ENCODE measurements around the gene GRIA4.

Gene GRIA4

GRCh38 chr11:105884436-105884835 is 274.6 kb downstream of the GRIA4 start:
- TF ChIP-seq, protein P1, sequence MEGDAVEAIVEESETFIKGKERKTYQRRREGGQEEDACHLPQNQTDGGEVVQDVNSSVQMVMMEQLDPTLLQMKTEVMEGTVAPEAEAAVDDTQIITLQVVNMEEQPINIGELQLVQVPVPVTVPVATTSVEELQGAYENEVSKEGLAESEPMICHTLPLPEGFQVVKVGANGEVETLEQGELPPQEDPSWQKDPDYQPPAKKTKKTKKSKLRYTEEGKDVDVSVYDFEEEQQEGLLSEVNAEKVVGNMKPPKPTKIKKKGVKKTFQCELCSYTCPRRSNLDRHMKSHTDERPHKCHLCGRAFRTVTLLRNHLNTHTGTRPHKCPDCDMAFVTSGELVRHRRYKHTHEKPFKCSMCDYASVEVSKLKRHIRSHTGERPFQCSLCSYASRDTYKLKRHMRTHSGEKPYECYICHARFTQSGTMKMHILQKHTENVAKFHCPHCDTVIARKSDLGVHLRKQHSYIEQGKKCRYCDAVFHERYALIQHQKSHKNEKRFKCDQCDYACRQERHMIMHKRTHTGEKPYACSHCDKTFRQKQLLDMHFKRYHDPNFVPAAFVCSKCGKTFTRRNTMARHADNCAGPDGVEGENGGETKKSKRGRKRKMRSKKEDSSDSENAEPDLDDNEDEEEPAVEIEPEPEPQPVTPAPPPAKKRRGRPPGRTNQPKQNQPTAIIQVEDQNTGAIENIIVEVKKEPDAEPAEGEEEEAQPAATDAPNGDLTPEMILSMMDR (IDR thresholded peaks at IDR 0.05; ENCODE audit: insufficient read depth, low read length, poor library complexity, severe bottlenecking): no peak
- no peak for TF ChIP-seq EZH2phosphoT487 (conservative IDR thresholded peaks at IDR 0.05; ENCODE audit: low read length)

DNA sequence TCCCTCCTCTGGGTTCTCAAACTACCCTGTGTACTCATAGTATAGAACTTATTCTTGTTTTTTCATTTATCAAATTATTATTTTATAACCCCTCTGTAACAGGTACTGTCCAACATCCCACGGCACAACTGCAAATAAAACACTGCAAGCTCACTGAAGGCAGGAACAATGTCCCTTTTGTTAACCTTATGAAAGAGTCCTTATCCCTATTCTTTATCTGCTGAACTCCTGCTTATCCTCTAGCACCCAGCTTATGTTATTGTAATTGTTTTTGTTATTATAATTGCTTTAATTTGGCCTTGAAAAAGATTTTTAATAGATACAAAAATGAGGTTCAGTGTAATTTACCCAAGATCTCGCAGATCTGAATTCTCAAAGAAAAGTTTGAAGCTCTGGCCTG is 281.8 kb downstream of the GRIA4 start:
- H3K27me3 ChIP-seq (ENCODE audit: low read length): no peaks in the 10 kb centered on the region
- no peaks in the 10 kb centered on the region for H3F3A ChIP-seq (ENCODE audit: insufficient read depth)
- no peaks in the 10 kb centered on the region for H3K79me2 ChIP-seq (ENCODE audit: insufficient read depth, low read length)
- H3K4me3 ChIP-seq (ENCODE audit: insufficient read depth, low read length, poor library complexity, severe bottlenecking): no peak overlapping the region
- H3K9me3 ChIP-seq (ENCODE audit: insufficient read depth, low read length): no peaks in the 10 kb centered on the region
- H2AFZ ChIP-seq (ENCODE audit: low read depth, low read length, severe bottlenecking): no peak overlapping the region
- no peak overlapping the region for H3K4me2 ChIP-seq (ENCODE audit: low read depth, low read length, poor library complexity, severe bottlenecking)
- H3K27ac ChIP-seq (ENCODE audit: low read depth, low read length): no peak overlapping the region
- no peaks in the 10 kb centered on the region for H3K9me2 ChIP-seq (replicated peaks; ENCODE audit: insufficient read depth, low read length)
- no peak overlapping the region for H3K9ac ChIP-seq (ENCODE audit: low read length)
- no peaks in the 10 kb centered on the region for H4K20me1 ChIP-seq (ENCODE audit: low read depth, low read length)
- TF ChIP-seq EZH2phosphoT487 (conservative IDR thresholded peaks at IDR 0.05; ENCODE audit: low read length): no peak
- TF ChIP-seq, protein P1 (IDR thresholded peaks at IDR 0.05; ENCODE audit: insufficient read depth, low read length, poor library complexity, severe bottlenecking): no peak
- no peaks in the 10 kb centered on the region for H3K36me3 ChIP-seq (ENCODE audit: low read length)

More at GRCh38 chr11:105884436-105884835, 274.6 kb downstream of the GRIA4 start:
- Histone ChIP-seq H3K9ac (ENCODE audit: low read length) (no peak overlapping the region), H3K4me3 (ENCODE audit: insufficient read depth, low read length, poor library complexity, severe bottlenecking) (no peak overlapping the region), H3K79me2 (ENCODE audit: insufficient read depth, low read length) (no peaks in the 10 kb centered on the region), H3K36me3 (ENCODE audit: low read length) (no peaks in the 10 kb centered on the region), H3K4me2 (ENCODE audit: low read depth, low read length, poor library complexity, severe bottlenecking) (no peak overlapping the region), H2AFZ (ENCODE audit: low read depth, low read length, severe bottlenecking) (no peak overlapping the region), H3K9me3 (ENCODE audit: insufficient read depth, low read length) (no peaks in the 10 kb centered on the region), H4K20me1 (ENCODE audit: low read depth, low read length) (no peaks in the 10 kb centered on the region), H3F3A (ENCODE audit: insufficient read depth) (no peaks in the 10 kb centered on the region), H3K27me3 (ENCODE audit: low read length) (no peaks in the 10 kb centered on the region), H3K27ac (ENCODE audit: low read depth, low read length) (no peak overlapping the region), H3K9me2 (replicated peaks; ENCODE audit: insufficient read depth, low read length) (no peaks in the 10 kb centered on the region)

- Histone ChIP-seq H2AFZ (ENCODE audit: low read depth, low read length, severe bottlenecking) (no peak overlapping the region), H3F3A (ENCODE audit: insufficient read depth) (no peaks in the 10 kb centered on the region), H3K9me3 (ENCODE audit: insufficient read depth, low read length) (no peaks in the 10 kb centered on the region), H3K9ac (ENCODE audit: low read length) (no peak overlapping the region), H3K79me2 (ENCODE audit: insufficient read depth, low read length) (no peaks in the 10 kb centered on the region), H3K27ac (ENCODE audit: low read depth, low read length) (no peak overlapping the region), H3K4me2 (ENCODE audit: low read depth, low read length, poor library complexity, severe bottlenecking) (no peak overlapping the region), H3K36me3 (ENCODE audit: low read length) (no peaks in the 10 kb centered on the region), H3K27me3 (ENCODE audit: low read length) (no peaks in the 10 kb centered on the region), H3K4me3 (ENCODE audit: insufficient read depth, low read length, poor library complexity, severe bottlenecking) (no peak overlapping the region), H3K9me2 (replicated peaks; ENCODE audit: insufficient read depth, low read length) (no peaks in the 10 kb centered on the region), H4K20me1 (ENCODE audit: low read depth, low read length) (no peaks in the 10 kb centered on the region)
- TF ChIP-seq EZH2phosphoT487 (conservative IDR thresholded peaks at IDR 0.05; ENCODE audit: low read length): no peak
- TF ChIP-seq, protein P1 (IDR thresholded peaks at IDR 0.05; ENCODE audit: insufficient read depth, low read length, poor library complexity, severe bottlenecking): no peak
Measured at GRCh38 chr11:105897161-105897560, 287.3 kb downstream of the GRIA4 start.
